Activated CD8-positive, alpha-beta memory T cell treated with anti-CD3 and anti-CD28 coated beads, Interleukin-2, amount 10 ng/mL, durations not matched to agents 7 days and 5 days (primary cell): ENCODE results near the gene PNPT1. TPM values are rescaled to one million over a fixed set of nuclear protein-coding genes. Genes with fewer than 3 reads are reported as not detected.
"Not testable (repeated sequence)": the region's sequence is repeated elsewhere in the genome, so short reads cannot be mapped to it uniquely, and the experiment has no call there.

Source experiments
- ATAC-seq: fragments of 150-1000 bp; cut with Tn5 transposase; one replicate; pipeline ENCODE4 v1.10.0; 2021; ENCODE audit warnings: moderate library complexity
- CTCF ChIA-PET: fragments of 350-600 bp; sonication (Branson Sonifier 250); formaldehyde crosslinking; loops from one replicate; lab custom pipeline; 2021; ENCODE audit warnings: antibody characterized with exemption; lab: Charles Lee
- DNase-seq: peaks from one replicate; pipeline ENCODE4 v3.0.0-alpha.2; 2020
- H3K27ac Mint-ChIP-seq: one replicate; pipeline ENCODE4 v1.8.0; 2021; ENCODE audit warnings: mild to moderate bottlenecking, mixed read lengths
- H3K27me3 Mint-ChIP-seq: one replicate; pipeline ENCODE4 v1.8.0; 2021; ENCODE audit warnings: mixed read lengths
- H3K36me3 Mint-ChIP-seq: one replicate; pipeline ENCODE4 v1.8.0; 2021; ENCODE audit warnings: mild to moderate bottlenecking, mixed read lengths
- H3K4me1 Mint-ChIP-seq: one replicate; pipeline ENCODE4 v1.8.0; 2021; ENCODE audit warnings: mixed read lengths
- H3K4me3 Mint-ChIP-seq: one replicate; pipeline ENCODE4 v1.8.0; 2021; ENCODE audit warnings: mild to moderate bottlenecking, moderate library complexity, mixed read lengths
- H3K9me3 Mint-ChIP-seq: one replicate; pipeline ENCODE4 v1.8.0; 2022; ENCODE audit warnings: low read depth, mixed read lengths
- total RNA-seq, 2 experiments: library from RNA; stranded (reverse); gene quantifications; one replicate each; pipeline ENCODE4 v1.2.3, GENCODE V29; 2021

Gene PNPT1
- total RNA-seq, 2 experiments from 2014 or later = 67.6 to 73.9 TPM

DNA sequence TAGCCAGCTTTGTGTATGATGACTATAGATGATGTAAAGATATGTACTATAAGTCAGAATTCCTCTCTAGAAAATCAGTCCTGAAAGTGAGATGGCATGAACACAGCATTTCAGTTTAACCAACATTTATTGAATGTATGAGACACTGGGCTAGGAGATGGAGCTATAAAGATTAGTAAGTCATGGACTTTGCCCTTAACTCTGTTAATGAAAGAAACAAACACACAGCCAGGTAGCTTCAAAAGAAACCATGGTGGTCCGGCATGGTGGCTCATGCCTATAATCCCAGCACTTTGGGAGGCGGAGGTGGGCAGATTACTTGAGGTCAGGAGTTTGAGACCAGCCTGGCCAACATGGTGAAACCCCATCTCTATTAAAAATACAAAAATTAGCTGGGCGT lies 21.5 kb upstream of the PNPT1 start:
- H3K27me3 Mint-ChIP-seq = peaks cover 14% of the 10 kb centered on the region
- H3K27ac Mint-ChIP-seq, ATAC-seq, DNase-seq, H3K9me3 Mint-ChIP-seq, H3K36me3 Mint-ChIP-seq, H3K4me1 Mint-ChIP-seq, H3K4me3 Mint-ChIP-seq, CTCF ChIA-PET: not testable (repeated sequence)

DNA sequence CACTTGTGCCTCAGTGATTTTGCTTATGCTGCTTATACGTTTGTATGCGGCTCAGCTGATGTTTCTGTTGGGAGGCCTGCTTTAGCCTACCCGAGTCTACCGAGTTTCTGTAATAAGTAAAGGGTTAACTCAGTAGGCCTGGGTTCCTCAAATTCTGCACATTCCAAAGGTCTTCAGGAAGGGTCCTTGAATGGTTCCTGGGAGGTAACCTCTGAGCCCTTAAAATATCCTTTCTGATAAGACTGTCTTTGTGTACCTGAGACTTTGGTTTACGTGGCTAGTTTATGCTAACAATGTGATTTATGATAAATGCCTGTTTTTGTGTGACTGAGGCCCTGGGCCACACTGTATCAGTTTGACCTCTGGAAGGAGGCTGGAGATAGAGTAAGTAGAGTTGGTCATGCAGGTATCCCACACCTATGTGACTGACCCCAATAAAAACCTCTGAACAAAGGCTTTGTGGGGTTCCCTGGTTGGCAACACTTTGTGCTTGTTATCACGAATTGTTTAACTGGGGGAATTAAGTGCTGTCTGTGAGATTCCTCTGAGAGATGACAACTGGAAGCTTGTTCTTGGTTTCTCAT lies 18.9 kb upstream of the PNPT1 start:
- Mint-ChIP-seq H3K9me3 (peaks cover 3% of the 10 kb centered on the region), H3K36me3 (peaks cover 3% of the 10 kb centered on the region), H3K4me3 (no peak overlapping the region), H3K27ac (no peak overlapping the region), H3K4me1 (peaks cover 11% of the 10 kb centered on the region), H3K27me3 (peaks cover 14% of the 10 kb centered on the region)
- CTCF ChIA-PET = interaction anchor here (0.6 kb wide), 1 partner anchor 399 kb away, joined by 3 read pairs; no protein-coding TSS in a partner anchor
- ATAC-seq (no peak), DNase-seq (no peak)

DNA sequence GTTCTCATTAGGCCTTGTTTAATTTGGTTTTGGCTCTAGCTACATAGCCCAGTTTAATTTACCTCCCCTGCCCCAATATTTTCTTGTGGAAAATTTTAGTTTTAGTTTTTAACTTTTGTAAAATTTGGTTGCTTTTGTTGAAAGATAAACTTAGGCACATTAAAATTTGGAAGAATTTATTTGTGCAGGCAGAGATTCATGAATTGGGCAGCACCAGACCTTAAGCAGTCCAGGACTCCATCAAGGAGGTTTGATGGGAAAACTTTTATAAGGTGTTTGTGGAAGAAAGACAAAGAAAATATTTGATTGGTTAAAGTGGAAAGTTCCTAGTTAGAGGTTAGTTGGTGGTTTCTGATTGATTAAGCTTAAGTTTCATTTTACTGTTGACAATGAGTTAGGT lies 16.4 kb upstream of the PNPT1 start:
- peaks cover 3% of the 10 kb centered on the region for H3K9me3 Mint-ChIP-seq
- ATAC-seq (no peak), DNase-seq (no peak)
- peaks cover 3% of the 10 kb centered on the region for H3K36me3 Mint-ChIP-seq
- H3K27me3 Mint-ChIP-seq = peaks cover 23% of the 10 kb centered on the region
- no peak overlapping the region for H3K4me3 Mint-ChIP-seq
- H3K4me1 Mint-ChIP-seq = peaks cover 9% of the 10 kb centered on the region
- CTCF ChIA-PET = interaction anchor here (0.9 kb wide), 1 partner anchor 253 kb away, joined by 3 read pairs; no protein-coding TSS in a partner anchor
- peak overlapping the region; percentile 6 for H3K27ac Mint-ChIP-seq

DNA sequence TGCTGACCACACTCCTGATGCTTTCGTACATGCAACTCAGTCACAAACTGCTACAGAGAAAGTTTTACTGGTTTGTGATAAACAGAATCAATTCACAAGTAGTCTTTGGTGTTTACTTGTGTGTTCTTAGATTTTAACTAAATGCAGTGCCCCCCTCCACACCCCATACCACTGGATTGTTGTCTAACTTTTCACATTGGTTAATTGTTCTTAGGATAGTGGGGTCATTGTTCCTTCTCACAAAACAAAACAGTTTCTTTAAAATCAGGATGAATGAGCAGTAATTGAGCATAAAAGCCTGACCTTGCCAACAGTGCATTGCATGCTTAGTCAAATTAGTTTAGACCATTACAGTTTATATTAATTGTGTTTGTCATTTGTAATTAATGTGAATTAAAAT lies 14.1 kb upstream of the PNPT1 start:
- no peak for ATAC-seq
- DNase-seq = no peak
- no peak overlapping the region for H3K4me3 Mint-ChIP-seq
- peaks cover 3% of the 10 kb centered on the region for H3K9me3 Mint-ChIP-seq
- CTCF ChIA-PET = interaction anchor here (1.7 kb wide), 1 partner anchor 12 kb away, joined by 5 read pairs; no protein-coding TSS in a partner anchor
- H3K27me3 Mint-ChIP-seq = peaks cover 29% of the 10 kb centered on the region
- H3K36me3 Mint-ChIP-seq = peaks cover 3% of the 10 kb centered on the region
- no peak overlapping the region for H3K27ac Mint-ChIP-seq
- H3K4me1 Mint-ChIP-seq = peaks cover 9% of the 10 kb centered on the region

DNA sequence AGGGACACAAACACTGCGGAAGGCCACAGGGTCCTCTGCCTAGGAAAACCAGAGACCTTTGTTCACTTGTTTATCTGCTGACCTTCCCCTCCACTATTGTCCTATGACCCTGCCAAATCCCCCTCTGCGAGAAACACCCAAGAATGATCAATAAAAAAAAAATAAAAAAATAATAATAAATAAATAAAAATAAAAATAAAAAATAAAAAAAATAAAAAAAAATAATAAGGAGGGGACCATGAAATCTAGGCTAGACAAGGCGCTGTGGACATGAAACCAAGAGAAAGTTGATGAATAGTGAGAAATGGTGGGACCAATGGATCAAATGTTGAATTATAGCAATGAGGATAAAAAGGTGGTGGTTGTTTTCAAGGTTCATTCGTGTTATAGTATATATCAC lies 12.6 kb upstream of the PNPT1 start:
- H3K4me3 Mint-ChIP-seq, ATAC-seq, H3K36me3 Mint-ChIP-seq, H3K9me3 Mint-ChIP-seq, H3K27ac Mint-ChIP-seq, CTCF ChIA-PET, H3K4me1 Mint-ChIP-seq, DNase-seq: not testable (repeated sequence)
- H3K27me3 Mint-ChIP-seq = peaks cover 35% of the 10 kb centered on the region

DNA sequence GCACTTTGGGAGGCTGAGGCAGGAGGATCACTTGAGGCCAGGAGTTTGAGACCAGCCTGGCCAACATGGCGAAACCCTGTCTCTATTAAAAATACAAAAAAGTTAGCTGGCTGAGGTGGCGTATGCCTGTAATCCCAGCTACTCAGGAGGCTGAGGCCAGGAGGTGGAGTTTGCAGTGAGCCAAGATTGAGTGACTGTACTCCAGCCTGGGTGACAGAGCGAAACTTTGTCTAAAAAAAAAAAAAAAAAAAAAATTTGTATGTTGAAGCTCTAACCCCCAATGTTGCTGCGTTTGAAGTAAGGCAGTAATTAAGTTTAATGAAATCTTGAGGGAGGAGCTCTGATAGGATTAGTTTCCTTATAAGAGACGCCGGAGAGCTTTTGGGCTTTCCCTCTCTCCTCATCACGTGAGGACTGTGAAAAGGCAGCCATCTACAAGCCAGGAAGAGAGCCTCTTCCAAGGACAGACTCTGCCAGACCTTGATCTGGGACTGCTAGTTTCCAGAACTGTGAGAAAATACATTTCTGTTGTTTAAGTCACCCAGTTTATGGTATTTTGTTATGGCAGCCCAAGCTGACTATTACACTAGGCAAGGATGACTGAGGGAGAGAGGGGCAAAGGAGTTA lies 11.5 kb upstream of the PNPT1 start:
- CTCF ChIA-PET = interaction anchor here (1.3 kb wide), 1 partner anchor 13 kb away, joined by 3 read pairs; no protein-coding TSS in a partner anchor
- Mint-ChIP-seq H3K4me1 (peaks cover 5% of the 10 kb centered on the region), H3K9me3 (no peaks in the 10 kb centered on the region), H3K27ac (no peak overlapping the region), H3K36me3 (no peaks in the 10 kb centered on the region), H3K27me3 (peaks cover 35% of the 10 kb centered on the region), H3K4me3 (no peak overlapping the region)
- DNase-seq (no peak), ATAC-seq (no peak)

DNA sequence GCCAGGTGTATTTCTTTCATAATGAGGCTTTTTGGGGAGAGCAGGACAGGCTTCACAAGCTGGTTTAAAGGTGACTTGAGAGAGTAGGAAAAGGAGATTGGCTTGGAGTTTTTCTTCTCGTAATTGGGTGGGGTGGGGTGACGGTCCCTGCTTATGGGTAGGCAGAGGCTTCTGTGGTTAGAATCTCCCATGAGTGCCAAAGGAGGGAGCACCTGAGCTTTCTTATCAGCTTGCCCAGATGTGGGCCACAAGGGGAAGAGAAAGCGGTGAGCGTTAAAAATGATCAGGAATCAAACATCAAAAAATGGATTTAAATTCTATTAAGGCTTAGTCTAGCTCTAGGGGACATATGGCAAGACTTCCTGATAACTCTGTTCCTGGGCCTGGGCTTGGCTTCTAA lies 9.7 kb upstream of the PNPT1 start:
- Mint-ChIP-seq H3K9me3 (no peaks in the 10 kb centered on the region), H3K4me3 (no peak overlapping the region), H3K36me3 (no peaks in the 10 kb centered on the region), H3K27me3 (peaks cover 41% of the 10 kb centered on the region), H3K4me1 (no peaks in the 10 kb centered on the region), H3K27ac (no peak overlapping the region)
- ATAC-seq (no peak), DNase-seq (no peak)
- CTCF ChIA-PET = interaction anchor here (1.3 kb wide), 1 partner anchor 15 kb away, joined by 4 read pairs; no protein-coding TSS in a partner anchor

DNA sequence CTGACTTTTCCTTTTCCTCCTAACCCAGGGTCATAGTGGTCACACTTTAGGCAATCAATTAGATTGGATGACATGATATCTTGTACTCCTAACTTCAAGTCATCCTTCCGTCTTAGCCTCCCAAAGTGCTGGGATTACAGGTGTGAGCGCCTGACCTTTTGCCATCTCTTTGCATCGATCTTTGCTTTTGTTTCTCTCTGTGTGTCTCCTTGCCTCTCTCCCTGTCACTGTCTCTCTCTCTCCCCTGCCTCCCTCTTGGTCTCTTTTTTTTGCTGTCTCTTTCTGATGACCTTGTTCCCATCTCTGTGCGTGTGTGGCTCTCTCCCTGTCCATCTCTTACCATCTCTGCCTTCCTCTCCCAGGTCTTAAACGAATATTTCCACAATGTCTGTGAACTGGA lies 904 bp downstream of the PNPT1 start:
- H3K9me3 Mint-ChIP-seq, CTCF ChIA-PET, DNase-seq, H3K27me3 Mint-ChIP-seq: not testable (repeated sequence)
- Mint-ChIP-seq H3K36me3 (peaks cover 34% of the 10 kb centered on the region), H3K4me3 (peak overlapping the region; percentile 96), H3K27ac (peak overlapping the region; percentile 99), H3K4me1 (peaks cover 53% of the 10 kb centered on the region)
- peak; percentile 0 for ATAC-seq

DNA sequence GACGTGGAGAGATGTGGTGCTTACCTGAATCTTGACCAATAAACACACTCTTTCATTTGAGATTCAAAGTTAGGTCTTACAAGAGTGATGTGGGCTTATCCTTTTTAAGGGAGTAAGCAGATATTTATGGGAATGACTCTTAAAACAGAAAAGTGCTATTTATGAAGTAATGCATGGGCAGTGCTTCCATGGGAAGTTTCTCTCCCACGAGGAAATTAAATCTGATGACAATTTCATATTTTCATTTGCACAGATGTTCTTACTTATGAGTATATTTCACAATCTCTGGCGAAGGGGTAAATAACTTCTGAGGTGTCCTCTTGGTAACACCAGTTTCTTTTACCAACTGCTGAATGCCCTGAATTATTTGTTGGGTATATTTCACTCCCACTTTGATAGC lies 21.0 kb downstream of the PNPT1 start:
- no peaks in the 10 kb centered on the region for H3K9me3 Mint-ChIP-seq
- H3K4me3 Mint-ChIP-seq = no peak overlapping the region
- no peak for ATAC-seq
- CTCF ChIA-PET = interaction anchor here (1.4 kb wide), 1 partner anchor 13 kb away, joined by 3 read pairs; no protein-coding TSS in a partner anchor
- H3K27me3 Mint-ChIP-seq = no peaks in the 10 kb centered on the region
- no peak for DNase-seq
- peaks cover 40% of the 10 kb centered on the region for H3K36me3 Mint-ChIP-seq
- H3K27ac Mint-ChIP-seq = no peak overlapping the region
- H3K4me1 Mint-ChIP-seq = no peaks in the 10 kb centered on the region

DNA sequence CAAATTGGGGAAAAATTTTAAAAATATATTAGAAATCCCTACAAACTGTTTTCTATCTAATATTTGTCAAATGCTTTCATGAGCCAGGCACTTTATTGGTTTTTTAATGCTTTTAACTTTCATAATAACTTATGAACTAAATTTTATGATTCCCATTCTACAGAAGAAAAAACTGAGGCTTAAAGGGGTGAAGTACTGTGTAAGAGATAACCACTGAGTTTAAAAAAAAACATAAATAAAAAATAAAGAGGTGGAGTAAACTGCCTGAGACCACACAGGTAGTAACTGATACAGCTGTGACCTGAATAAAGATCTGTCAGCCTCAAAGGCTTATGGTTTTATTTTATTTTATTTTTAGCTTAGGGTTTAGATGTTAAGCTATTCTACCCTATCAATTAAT lies 24.7 kb downstream of the PNPT1 start:
- peaks cover 2% of the 10 kb centered on the region for H3K4me1 Mint-ChIP-seq
- H3K9me3 Mint-ChIP-seq = no peaks in the 10 kb centered on the region
- no peak for DNase-seq
- no peak overlapping the region for H3K4me3 Mint-ChIP-seq
- no peaks in the 10 kb centered on the region for H3K27me3 Mint-ChIP-seq
- CTCF ChIA-PET = no interaction called here
- H3K36me3 Mint-ChIP-seq = peaks cover 35% of the 10 kb centered on the region
- no peak for ATAC-seq
- H3K27ac Mint-ChIP-seq = no peak overlapping the region

DNA sequence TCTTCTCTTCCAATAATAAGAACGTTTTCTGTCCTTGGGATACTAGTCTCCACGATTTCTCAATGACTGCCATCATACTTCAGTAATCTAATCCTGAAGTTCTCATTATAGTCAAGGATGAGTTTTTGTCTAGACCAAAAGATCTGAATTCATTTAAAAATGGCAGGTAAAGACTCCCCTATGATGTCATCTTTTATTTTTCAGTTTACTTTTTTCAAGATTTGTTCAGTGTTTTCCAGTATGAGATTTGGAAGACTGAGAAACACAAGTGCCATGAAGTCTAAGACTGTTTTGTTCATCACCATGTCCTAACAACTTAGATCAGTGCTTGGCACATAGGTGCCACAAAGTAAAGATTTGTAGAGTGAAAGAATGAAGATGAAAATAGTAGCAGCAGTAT lies 40.4 kb downstream of the PNPT1 start:
- no peak for DNase-seq
- H3K4me3 Mint-ChIP-seq = no peak overlapping the region
- no peaks in the 10 kb centered on the region for H3K27me3 Mint-ChIP-seq
- CTCF ChIA-PET = no interaction called here
- ATAC-seq = no peak
- H3K4me1 Mint-ChIP-seq = no peaks in the 10 kb centered on the region
- peaks cover 47% of the 10 kb centered on the region for H3K36me3 Mint-ChIP-seq
- no peaks in the 10 kb centered on the region for H3K9me3 Mint-ChIP-seq
- H3K27ac Mint-ChIP-seq = peak overlapping the region; percentile 49

DNA sequence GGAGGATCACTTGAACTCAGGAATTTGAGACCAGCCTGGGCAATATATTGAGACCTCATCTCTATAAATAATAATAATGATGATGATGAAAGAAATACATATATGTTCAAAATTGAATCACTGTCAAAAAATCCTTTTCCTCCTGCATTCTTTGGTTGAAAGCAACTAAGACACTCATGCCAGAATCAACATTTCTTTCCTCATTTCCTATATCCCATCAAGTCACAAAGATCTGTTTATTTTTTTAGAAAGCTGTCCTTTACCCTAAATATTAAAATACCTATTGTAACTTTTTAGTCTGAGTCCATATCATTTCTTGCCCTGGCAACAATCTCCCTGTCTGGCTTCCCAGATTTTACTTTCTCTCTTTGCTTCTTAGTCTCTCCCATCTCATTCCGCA lies 44.4 kb downstream of the PNPT1 start:
- DNase-seq (no peak), ATAC-seq (no peak)
- CTCF ChIA-PET = no interaction called here
- H3K9me3 Mint-ChIP-seq = no peaks in the 10 kb centered on the region
- no peaks in the 10 kb centered on the region for H3K4me1 Mint-ChIP-seq
- no peak overlapping the region for H3K27ac Mint-ChIP-seq
- no peak overlapping the region for H3K4me3 Mint-ChIP-seq
- peaks cover 38% of the 10 kb centered on the region for H3K36me3 Mint-ChIP-seq
- H3K27me3 Mint-ChIP-seq = no peaks in the 10 kb centered on the region

DNA sequence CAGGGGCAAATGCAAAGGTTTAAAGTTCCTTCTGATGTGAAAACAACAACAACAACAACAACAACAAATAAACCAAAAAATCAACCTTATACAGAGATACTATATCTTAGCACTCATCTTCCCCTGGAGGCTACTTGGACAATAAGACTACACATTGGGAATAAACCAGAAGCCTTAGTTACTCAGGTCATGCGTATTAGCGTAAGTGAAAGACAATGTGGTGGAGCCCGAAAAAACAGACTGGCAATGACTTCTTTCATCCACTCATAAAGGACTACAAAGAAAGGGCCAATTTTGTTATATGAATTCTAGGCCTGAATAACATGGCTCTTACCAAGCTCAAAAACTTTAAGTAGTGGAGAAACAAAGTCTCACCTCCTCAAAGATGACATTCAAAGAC lies 56.8 kb downstream of the PNPT1 start:
- DNase-seq (no peak), ATAC-seq (no peak)
- Mint-ChIP-seq H3K9me3 (no peaks in the 10 kb centered on the region), H3K4me1 (no peaks in the 10 kb centered on the region), H3K27ac (no peak overlapping the region), H3K36me3 (peaks cover 29% of the 10 kb centered on the region), H3K27me3 (no peaks in the 10 kb centered on the region), H3K4me3 (no peak overlapping the region)
- CTCF ChIA-PET = no interaction called here

DNA sequence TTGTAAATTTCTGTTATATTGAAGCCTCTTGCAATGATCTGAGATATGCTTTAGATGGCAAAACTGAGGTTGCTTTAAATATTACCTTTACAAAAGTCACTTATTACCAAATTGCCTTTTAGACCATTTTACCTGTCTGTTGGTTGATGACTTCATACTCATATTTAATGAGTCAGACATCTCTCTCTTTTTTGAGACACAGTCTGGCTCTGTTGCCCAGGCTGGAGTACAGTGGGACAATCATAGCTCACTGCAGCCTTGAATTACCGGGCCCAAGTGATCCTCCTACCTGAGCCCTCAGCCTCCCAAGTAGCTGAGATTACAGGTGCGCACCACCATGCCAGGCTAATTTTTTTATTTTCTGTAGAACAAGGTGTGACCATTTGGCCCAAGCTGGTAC lies 64.7 kb downstream of the PNPT1 start:
- no peak for DNase-seq
- Mint-ChIP-seq H3K9me3 (no peaks in the 10 kb centered on the region), H3K36me3 (peaks cover 19% of the 10 kb centered on the region), H3K27ac (no peak overlapping the region), H3K4me3 (no peak overlapping the region), H3K27me3 (no peaks in the 10 kb centered on the region), H3K4me1 (peaks cover under 1% of the 10 kb centered on the region)
- CTCF ChIA-PET = interaction anchor here (1.3 kb wide), 1 partner anchor 11 kb away, joined by 3 read pairs; the partner anchor contains the start of gene PPP4R3B
- ATAC-seq = no peak
